Kidney epithelial cell (primary cell): ENCODE results near the gene PTGER1. TPM values are rescaled to one million over a fixed set of nuclear protein-coding genes. Genes with fewer than 3 reads are reported as not detected.

Source experiments
- DNase-seq: peaks from one replicate; pipeline ENCODE4 v3.0.0-alpha.2; 2010; ENCODE audit warnings: low read depth
- H3K27me3 ChIP-seq: 2 replicates; pipeline ENCODE4 v1.6.0; 2011; ENCODE audit warnings: low read length; ENCODE audit not compliant: control insufficient read depth, insufficient read depth
- H3K36me3 ChIP-seq: 2 replicates; pipeline ENCODE4 v1.5.1; 2011; ENCODE audit warnings: low read length; ENCODE audit not compliant: control insufficient read depth, insufficient read depth
- H3K4me3 ChIP-seq: 2 replicates; pipeline ENCODE4 v1.5.1; 2011; ENCODE audit warnings: low read depth, mild to moderate bottlenecking, control low read depth, low read length
- CTCF ChIP-seq: IDR thresholded peaks from 2 replicates; pipeline ENCODE4 v1.5.1; 2011; ENCODE audit warnings: mild to moderate bottlenecking, moderate library complexity, low read length, control low read depth, inconsistent platforms; ENCODE audit not compliant: insufficient read depth, poor library complexity, severe bottlenecking
- total RNA-seq: library from RNA; depleted of rRNA; stranded (reverse); fragments of >200 nt; gene quantifications from 2 replicates; pipeline ENCODE4 v1.2.3, GENCODE V29; 2015

PTGER1 gene
- total RNA-seq, 1 donor from 2014 or later = 5.5 TPM

- H3K36me3 ChIP-seq = peaks cover 9% of the 10 kb centered on the region
- no peak for TF ChIP-seq CTCF
- DNase-seq = no peak
- H3K4me3 ChIP-seq = no peak overlapping the region
- no peaks in the 10 kb centered on the region for H3K27me3 ChIP-seq
These were observed 33.9 kb downstream of the PTGER1 start for GRCh38 chr19:14441041-14441938.

- DNase-seq = no peak
- TF ChIP-seq CTCF = no peak
- H3K27me3 ChIP-seq = no peaks in the 10 kb centered on the region
These were observed 35.1 kb downstream of the PTGER1 start for GRCh38 chr19:14440049-14440448.

GRCh38 chr19:14439014-14439413 lies 36.1 kb downstream of the PTGER1 start:
- no peak overlapping the region for H3K4me3 ChIP-seq
- peaks cover 6% of the 10 kb centered on the region for H3K36me3 ChIP-seq
- no peak for TF ChIP-seq CTCF
- DNase-seq = no peak
- H3K27me3 ChIP-seq = no peaks in the 10 kb centered on the region

More at GRCh38 chr19:14440049-14440448, 35.1 kb downstream of the PTGER1 start:
- Histone ChIP-seq H3K36me3 (peaks cover 9% of the 10 kb centered on the region), H3K4me3 (no peak overlapping the region)

GRCh38 chr19:14437578-14438140 lies 37.5 kb downstream of the PTGER1 start:
- DNase-seq = no peak
- TF ChIP-seq CTCF = no peak
- Histone ChIP-seq H3K27me3 (no peaks in the 10 kb centered on the region), H3K4me3 (no peak overlapping the region), H3K36me3 (no peaks in the 10 kb centered on the region)

GRCh38 chr19:14435320-14436050 lies 39.7 kb downstream of the PTGER1 start:
- Histone ChIP-seq H3K36me3 (no peaks in the 10 kb centered on the region), H3K4me3 (no peak overlapping the region), H3K27me3 (no peaks in the 10 kb centered on the region)
- DNase-seq = no peak
- TF ChIP-seq CTCF = no peak
